ENCODE measurements around the gene CCDC24. TPM values are rescaled to one million over a fixed set of nuclear protein-coding genes. Genes with fewer than 3 reads are reported as not detected.

Gene CCDC24
- total and polyA plus RNA-seq, 2 of the 13 experiments (the other 11 are each of a cell fraction or from before 2014, with no cell fraction given), result 1.4 to 2.9 TPM

- H4K20me1 ChIP-seq (ENCODE audit: insufficient read depth, low read length), result no peaks in the 10 kb centered on the region
- WGBS (ENCODE audit: low lambda C conversion rate), result 80% methylated on average over 2 of the region's 2 CpGs
- POLR2A ChIA-PET, result interaction anchor here (4.1 kb wide), 1 partner anchor 18 kb away, joined by 32 read pairs; the partner anchor contains the start of gene SLC6A9
- H3K27me3 ChIP-seq (ENCODE audit: control insufficient read depth in 1 of 2, insufficient read depth in 2 of 2, low read length in 2 of 2), result no peaks in the 10 kb centered on the region
- no peak overlapping the region for H3K4me2 ChIP-seq (ENCODE audit: low read depth, low read length)
- CTCF ChIA-PET (ENCODE audit: low intra/inter-chr PET ratio, low total read pairs), result no interaction called here
- no TSS peak for BruUV-seq (replicated peaks)
- in situ Hi-C loops (cut with HindIII; ENCODE audit: extremely low pct_ligation_motif_present, low pct_unique_long_range_greater_than_20kb) (no loop called here), intact Hi-C loops (cut with micrococcal nuclease; ENCODE audit: unreplicated experiment) (no loop called here)
- no peaks in the 10 kb centered on the region for H3K79me2 ChIP-seq (ENCODE audit: insufficient read depth, low read length)
- H2AFZ ChIP-seq (ENCODE audit: low read length), result no peak overlapping the region
- H3K9ac ChIP-seq (ENCODE audit: insufficient read depth, low read depth, low read length), result no peak overlapping the region
- FAIRE-seq (no peak), ATAC-seq (no peak), DNase-seq (ENCODE audit: low spot score) (no peak)
- no peak overlapping the region for H3K4me3 ChIP-seq (replicated peaks in 1 of 3; ENCODE audit: insufficient read depth in 1 of 3, low read depth in 2 of 3, low read length in 3 of 3)
- H3K27ac ChIP-seq (ENCODE audit: extremely low read length, insufficient read depth, low read length), result no peak overlapping the region
- no peaks in the 10 kb centered on the region; a peak in 2 of 5 replicates for H3K36me3 ChIP-seq (replicated peaks in 1 of 2; ENCODE audit: control insufficient read depth in 1 of 2, insufficient read depth in 2 of 2, low read length in 2 of 2)
- no peak for TF ChIP-seq ZNF24 (IDR thresholded peaks at IDR 0.05)
- no peak for TF ChIP-seq USF2 (IDR thresholded peaks at IDR 0.05; ENCODE audit: low read depth, low read length)
- no peak for TF ChIP-seq USF2 (CRISPR knock-in tag; IDR thresholded peaks at IDR 0.05; ENCODE audit: borderline replicate concordance)
- TF ChIP-seq ZNF678 (CRISPR knock-in tag; IDR thresholded peaks at IDR 0.05), result no peak
- no peak for TF ChIP-seq TBL1XR1 (IDR thresholded peaks at IDR 0.05; ENCODE audit: borderline replicate concordance, low read length, partially characterized antibody)
- no peak for TF ChIP-seq NKX3-1 (CRISPR knock-in tag; IDR thresholded peaks at IDR 0.05)
- no peak for TF ChIP-seq ZNF687 (CRISPR knock-in tag; IDR thresholded peaks at IDR 0.05)
- no peak for TF ChIP-seq ZNF850 (CRISPR knock-in tag; conservative IDR thresholded peaks at IDR 0.05)
- no peak for TF ChIP-seq HOXA5 (CRISPR knock-in tag; IDR thresholded peaks at IDR 0.05)
- TF ChIP-seq ZBTB8A (CRISPR knock-in tag; IDR thresholded peaks at IDR 0.05; ENCODE audit: borderline replicate concordance, low read depth), result no peak
- TF ChIP-seq ZNF576 (CRISPR knock-in tag; IDR thresholded peaks at IDR 0.05), result no peak
- TF ChIP-seq SOX5 (CRISPR knock-in tag; IDR thresholded peaks at IDR 0.05; ENCODE audit: borderline replicate concordance), result no peak
- no peak for TF ChIP-seq ZNF878 (CRISPR knock-in tag; IDR thresholded peaks at IDR 0.05)
- TF ChIP-seq TCF7L2 (IDR thresholded peaks at IDR 0.05; ENCODE audit: low read depth, low read length), result no peak
- TF ChIP-seq ZSCAN25 (CRISPR knock-in tag; IDR thresholded peaks at IDR 0.05), result no peak
- TF ChIP-seq JUND (CRISPR knock-in tag; IDR thresholded peaks at IDR 0.05), result no peak
- TF ChIP-seq TMF1 (CRISPR knock-in tag; IDR thresholded peaks at IDR 0.05; ENCODE audit: low read depth), result no peak
- TF ChIP-seq NONO (IDR thresholded peaks at IDR 0.05), result no peak
- no peak for TF ChIP-seq NONO (CRISPR knock-in tag; conservative IDR thresholded peaks at IDR 0.05)
- TF ChIP-seq MTF2 (CRISPR knock-in tag; IDR thresholded peaks at IDR 0.05; ENCODE audit: borderline replicate concordance), result no peak
- TF ChIP-seq AHR (CRISPR knock-in tag; IDR thresholded peaks at IDR 0.05), result no peak
- H3K4me1 ChIP-seq (ENCODE audit: insufficient read depth, low read length), result peaks cover 66% of the 10 kb centered on the region
- H3K9me3 ChIP-seq (ENCODE audit: low read length), result no peaks in the 10 kb centered on the region
Measured at GRCh38 chr1:44012404-44012803, 21.0 kb downstream of the CCDC24 start.

Data from HepG2 (cell line).